Neural progenitor cell (in vitro differentiated cells): ENCODE data around the gene MAP2K5. TPM values are rescaled to one million over a fixed set of nuclear protein-coding genes. Genes with fewer than 3 reads are reported as not detected.
A peak's percentile ranks its signal among the peaks of the same experiment; 100 is the strongest.

ENCODE experiments used
- DNase-seq: peaks from one replicate; pipeline ENCODE4 v3.0.0-alpha.2; 2016; ENCODE audit warnings: low spot score
- H2AFZ ChIP-seq: fragments of 200-600 bp; sonication (generic); replicated peaks from 2 replicates; pipeline ENCODE4 v1.6.1; 2016; ENCODE audit warnings: antibody characterized with exemption
- H3F3A ChIP-seq: fragments of 200-600 bp; sonication (generic); 2 replicates; pipeline ENCODE4 v1.6.1; 2016; ENCODE audit warnings: antibody characterized with exemption, low read depth
- H3K27ac ChIP-seq: fragments of 200-600 bp; sonication (generic); 2 replicates; pipeline ENCODE4 v1.5.1; 2016; ENCODE audit warnings: mild to moderate bottlenecking
- H3K27me3 ChIP-seq: fragments of 200-600 bp; sonication (generic); 2 replicates; pipeline ENCODE4 v1.6.1; 2016; ENCODE audit warnings: mild to moderate bottlenecking, moderate library complexity
- H3K36me3 ChIP-seq: fragments of 200-600 bp; sonication (generic); 2 replicates; pipeline ENCODE4 v1.5.1; 2016
- H3K4me1 ChIP-seq: fragments of 200-600 bp; sonication (generic); 2 replicates; pipeline ENCODE4 v1.6.1; 2016; ENCODE audit warnings: mixed run types
- H3K4me2 ChIP-seq: fragments of 200-600 bp; sonication (generic); 2 replicates; pipeline ENCODE4 v1.6.1; 2016
- H3K4me3 ChIP-seq: fragments of 200-600 bp; sonication (generic); 2 replicates; pipeline ENCODE4 v1.5.1; 2016
- H3K79me2 ChIP-seq: fragments of 200-600 bp; sonication (generic); 2 replicates; pipeline ENCODE4 v1.6.1; 2016; ENCODE audit warnings: low read depth
- H3K9ac ChIP-seq: fragments of 200-600 bp; sonication (generic); 2 replicates; pipeline ENCODE4 v1.6.1; 2016
- H3K9me3 ChIP-seq: fragments of 200-600 bp; sonication (generic); 2 replicates; pipeline ENCODE4 v1.5.1; 2016; ENCODE audit warnings: low read depth
- H4K20me1 ChIP-seq: fragments of 200-600 bp; sonication (generic); 2 replicates; pipeline ENCODE4 v1.6.1; 2016; ENCODE audit warnings: low read depth
- H3K27ac Mint-ChIP-seq: 3 replicates; pipeline ENCODE4 v1.8.0; 2021; ENCODE audit warnings: mixed read lengths
- H3K27me3 Mint-ChIP-seq: 2 replicates; pipeline ENCODE4 v1.8.0; 2022; ENCODE audit warnings: low read depth, mild to moderate bottlenecking, inconsistent platforms, moderate library complexity, mixed read lengths; ENCODE audit not compliant: insufficient read depth
- H3K36me3 Mint-ChIP-seq: 3 replicates; pipeline ENCODE4 v1.8.0; 2021; ENCODE audit warnings: mixed read lengths
- H3K4me1 Mint-ChIP-seq: 3 replicates; pipeline ENCODE4 v1.8.0; 2021; ENCODE audit warnings: mixed read lengths
- H3K4me3 Mint-ChIP-seq: 3 replicates; pipeline ENCODE4 v1.8.0; 2021; ENCODE audit warnings: mild to moderate bottlenecking, moderate library complexity, mixed read lengths
- H3K9me3 Mint-ChIP-seq: 3 replicates; pipeline ENCODE4 v1.8.0; 2020; ENCODE audit warnings: mixed read lengths
- CTCF ChIP-seq: fragments of 200-600 bp; sonication (generic); IDR thresholded peaks from 2 replicates; pipeline ENCODE4 v1.5.1; 2017; ENCODE audit warnings: antibody characterized with exemption, mild to moderate bottlenecking
- EZH2 ChIP-seq: fragments of 200-600 bp; sonication (generic); IDR thresholded peaks from 2 replicates; pipeline ENCODE4 v1.6.1; 2017; ENCODE audit warnings: antibody characterized with exemption, mild to moderate bottlenecking, moderate library complexity
- EZH2phosphoT487 ChIP-seq: fragments of 200-600 bp; sonication (generic); IDR thresholded peaks from 2 replicates; pipeline ENCODE4 v1.6.1; 2017; ENCODE audit warnings: antibody characterized with exemption
- total RNA-seq: library from RNA; depleted of rRNA; stranded (reverse); fragments of >200 nt; gene quantifications from 2 replicates; pipeline ENCODE4 v1.2.3, GENCODE V29; 2015; ENCODE audit warnings: low replicate concordance

MAP2K5 gene
- total RNA-seq, 1 donor from 2014 or later: 17.2 TPM

- H3K4me3 Mint-ChIP-seq: peak overlapping the region; percentile 70
Measured at GRCh38 chr15:67843092-67843501, 300.6 kb downstream of the MAP2K5 start.

GRCh38 chr15:67843571-67844387 lies 301.3 kb downstream of the MAP2K5 start:
- H3K27ac ChIP-seq: peak overlapping the region; percentile 81
- no peaks in the 10 kb centered on the region for H3K36me3 Mint-ChIP-seq
- H3K9ac ChIP-seq: no peak overlapping the region
- H3K4me2 ChIP-seq: peak overlapping the region; percentile 58
- peaks cover 17% of the 10 kb centered on the region for H3K27me3 Mint-ChIP-seq
- H3K9me3 Mint-ChIP-seq: peaks cover 9% of the 10 kb centered on the region
- H3K4me3 ChIP-seq: no peak overlapping the region
- no peaks in the 10 kb centered on the region for H3K9me3 ChIP-seq
- no peaks in the 10 kb centered on the region for H4K20me1 ChIP-seq
- TF ChIP-seq EZH2: no peak
- no peak for TF ChIP-seq CTCF
- no peak for TF ChIP-seq EZH2phosphoT487
- H3K27ac Mint-ChIP-seq: peak overlapping the region; percentile 95
- H3F3A ChIP-seq: peaks cover 46% of the 10 kb centered on the region
- H3K4me1 ChIP-seq: peaks cover 61% of the 10 kb centered on the region
- peaks cover 65% of the 10 kb centered on the region for H3K4me1 Mint-ChIP-seq
- no peaks in the 10 kb centered on the region for H3K79me2 ChIP-seq
- peak; percentile 91 for DNase-seq
- no peaks in the 10 kb centered on the region for H3K36me3 ChIP-seq
- peak overlapping the region; percentile 70 for H3K4me3 Mint-ChIP-seq
- no peak overlapping the region for H2AFZ ChIP-seq
- peaks cover 8% of the 10 kb centered on the region for H3K27me3 ChIP-seq

More at GRCh38 chr15:67843092-67843501, 300.6 kb downstream of the MAP2K5 start:
- Histone ChIP-seq H3K27me3 (peaks cover 15% of the 10 kb centered on the region), H3K4me3 (no peak overlapping the region), H3F3A (peaks cover 53% of the 10 kb centered on the region), H4K20me1 (no peaks in the 10 kb centered on the region), H2AFZ (no peak overlapping the region), H3K9me3 (no peaks in the 10 kb centered on the region), H3K79me2 (no peaks in the 10 kb centered on the region), H3K4me1 (peaks cover 61% of the 10 kb centered on the region), H3K4me2 (peak overlapping the region; percentile 58), H3K36me3 (no peaks in the 10 kb centered on the region), H3K9ac (no peak overlapping the region), H3K27ac (peak overlapping the region; percentile 81)
- TF ChIP-seq EZH2phosphoT487: no peak
- TF ChIP-seq EZH2: no peak
- no peak for TF ChIP-seq CTCF
- H3K4me1 Mint-ChIP-seq: peaks cover 65% of the 10 kb centered on the region
- no peaks in the 10 kb centered on the region for H3K36me3 Mint-ChIP-seq
- H3K9me3 Mint-ChIP-seq: peaks cover 8% of the 10 kb centered on the region
- DNase-seq: peak; percentile 44
- peak overlapping the region; percentile 95 for H3K27ac Mint-ChIP-seq
- H3K27me3 Mint-ChIP-seq: peaks cover 21% of the 10 kb centered on the region

- Histone ChIP-seq H3K9ac (no peak overlapping the region), H2AFZ (no peak overlapping the region), H3K27ac (no peak overlapping the region), H3K4me3 (no peak overlapping the region), H3F3A (peaks cover 36% of the 10 kb centered on the region), H3K79me2 (no peaks in the 10 kb centered on the region), H3K36me3 (no peaks in the 10 kb centered on the region), H4K20me1 (no peaks in the 10 kb centered on the region), H3K4me2 (peak overlapping the region; percentile 23), H3K4me1 (peaks cover 54% of the 10 kb centered on the region), H3K27me3 (no peaks in the 10 kb centered on the region), H3K9me3 (no peaks in the 10 kb centered on the region)
- H3K9me3 Mint-ChIP-seq: peaks cover 9% of the 10 kb centered on the region
- H3K27ac Mint-ChIP-seq: no peak overlapping the region
- no peak overlapping the region for H3K4me3 Mint-ChIP-seq
- peaks cover 61% of the 10 kb centered on the region for H3K4me1 Mint-ChIP-seq
- no peak for TF ChIP-seq EZH2phosphoT487
- no peak for TF ChIP-seq EZH2
- no peak for TF ChIP-seq CTCF
- peaks cover 7% of the 10 kb centered on the region for H3K27me3 Mint-ChIP-seq
- DNase-seq: no peak
- H3K36me3 Mint-ChIP-seq: peaks cover 1% of the 10 kb centered on the region
Measured at GRCh38 chr15:67845974-67846373, 303.5 kb downstream of the MAP2K5 start.
